Upper lobe of right lung (tissue), 1 donor: Measurements from ENCODE around the gene NMNAT2. TPM values are rescaled to one million over a fixed set of nuclear protein-coding genes. Genes with fewer than 3 reads are reported as not detected.

Experiments used
- ATAC-seq: fragments of 200-7000 bp; cut with Tn5 transposase; one replicate; pipeline ENCODE4 v1.9.1; 2020; ENCODE audit warnings: mild to moderate bottlenecking, moderate library complexity
- DNase-seq: peaks from one replicate; pipeline ENCODE4 v3.0.0-alpha.2; 2020
- H3K27ac ChIP-seq: fragments of 200-600 bp; one replicate; pipeline ENCODE4 v1.8.0; 2022
- H3K27me3 ChIP-seq: fragments of 200-600 bp; one replicate; pipeline ENCODE4 v1.8.0; 2022; ENCODE audit warnings: mild to moderate bottlenecking
- H3K36me3 ChIP-seq: fragments of 200-600 bp; one replicate; pipeline ENCODE4 v1.8.0; 2022
- H3K4me1 ChIP-seq: fragments of 200-600 bp; one replicate; pipeline ENCODE4 v1.8.0; 2022
- H3K4me3 ChIP-seq: fragments of 200-600 bp; one replicate; pipeline ENCODE4 v1.8.0; 2022; ENCODE audit warnings: mild to moderate bottlenecking
- H3K9me3 ChIP-seq: fragments of 200-600 bp; one replicate; pipeline ENCODE4 v1.8.0; 2022
- intact Hi-C: fragments of 100-400 bp; cut with DNase I; formaldehyde crosslinking; loops from one replicate; pipeline ENCODE4 v1.11.0; 2022
- total RNA-seq: library from RNA; stranded (reverse); fragmentation: NEBNext Ultra II Directional; extraction: Animal tissue kit (Norgen Biotek cat#: 25700); gene quantifications from one replicate; pipeline ENCODE4 v1.2.1, GENCODE V29; 2021
- TF ChIP-seq, protein P1 (sequence below): fragments of 200-600 bp; IDR thresholded peaks from one replicate; pipeline ENCODE4 v1.8.0; 2022; ENCODE audit warnings: antibody characterized with exemption
- donor health status: DM: no; HTN: yes; CAD: no; lungs with severe emphysema.

NMNAT2 gene
- total RNA-seq, 1 donor from 2014 or later: 0.38 TPM

DNA sequence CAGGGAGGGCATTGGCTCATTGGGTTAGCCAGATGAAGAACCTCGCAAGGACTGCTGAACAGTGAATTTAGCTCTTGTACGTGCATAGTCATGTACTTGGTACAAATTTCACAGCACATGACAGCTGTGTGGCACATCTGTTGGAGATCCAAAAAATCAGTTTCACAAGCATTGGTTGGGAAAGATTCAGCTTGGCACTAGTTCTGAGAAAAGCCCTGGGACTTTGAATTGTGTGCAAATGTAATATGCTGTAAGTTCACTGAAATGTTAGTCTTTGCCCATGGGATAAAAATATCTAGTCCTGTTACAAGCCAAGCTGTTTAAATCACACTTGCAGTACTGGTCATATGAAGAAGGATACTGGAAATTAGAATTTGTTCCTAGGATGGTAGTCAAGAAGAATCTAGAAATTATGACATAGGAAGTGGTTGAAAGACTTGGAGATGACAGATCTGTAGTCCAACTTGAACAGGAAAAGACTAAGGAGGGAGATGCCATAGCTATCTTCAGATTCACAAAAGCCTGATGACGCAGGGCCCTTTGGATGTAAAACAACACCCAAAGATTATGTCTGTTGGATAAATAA is 212.9 kb downstream of the NMNAT2 start:
- Histone ChIP-seq H3K4me3 (no peak overlapping the region), H3K9me3 (no peaks in the 10 kb centered on the region), H3K36me3 (no peaks in the 10 kb centered on the region), H3K4me1 (no peaks in the 10 kb centered on the region), H3K27me3 (no peaks in the 10 kb centered on the region), H3K27ac (no peak overlapping the region)
- intact Hi-C loops: no loop called here
- ATAC-seq: peak; percentile 54
- TF ChIP-seq, protein P1, sequence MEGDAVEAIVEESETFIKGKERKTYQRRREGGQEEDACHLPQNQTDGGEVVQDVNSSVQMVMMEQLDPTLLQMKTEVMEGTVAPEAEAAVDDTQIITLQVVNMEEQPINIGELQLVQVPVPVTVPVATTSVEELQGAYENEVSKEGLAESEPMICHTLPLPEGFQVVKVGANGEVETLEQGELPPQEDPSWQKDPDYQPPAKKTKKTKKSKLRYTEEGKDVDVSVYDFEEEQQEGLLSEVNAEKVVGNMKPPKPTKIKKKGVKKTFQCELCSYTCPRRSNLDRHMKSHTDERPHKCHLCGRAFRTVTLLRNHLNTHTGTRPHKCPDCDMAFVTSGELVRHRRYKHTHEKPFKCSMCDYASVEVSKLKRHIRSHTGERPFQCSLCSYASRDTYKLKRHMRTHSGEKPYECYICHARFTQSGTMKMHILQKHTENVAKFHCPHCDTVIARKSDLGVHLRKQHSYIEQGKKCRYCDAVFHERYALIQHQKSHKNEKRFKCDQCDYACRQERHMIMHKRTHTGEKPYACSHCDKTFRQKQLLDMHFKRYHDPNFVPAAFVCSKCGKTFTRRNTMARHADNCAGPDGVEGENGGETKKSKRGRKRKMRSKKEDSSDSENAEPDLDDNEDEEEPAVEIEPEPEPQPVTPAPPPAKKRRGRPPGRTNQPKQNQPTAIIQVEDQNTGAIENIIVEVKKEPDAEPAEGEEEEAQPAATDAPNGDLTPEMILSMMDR: no peak
- no peak for DNase-seq

DNA sequence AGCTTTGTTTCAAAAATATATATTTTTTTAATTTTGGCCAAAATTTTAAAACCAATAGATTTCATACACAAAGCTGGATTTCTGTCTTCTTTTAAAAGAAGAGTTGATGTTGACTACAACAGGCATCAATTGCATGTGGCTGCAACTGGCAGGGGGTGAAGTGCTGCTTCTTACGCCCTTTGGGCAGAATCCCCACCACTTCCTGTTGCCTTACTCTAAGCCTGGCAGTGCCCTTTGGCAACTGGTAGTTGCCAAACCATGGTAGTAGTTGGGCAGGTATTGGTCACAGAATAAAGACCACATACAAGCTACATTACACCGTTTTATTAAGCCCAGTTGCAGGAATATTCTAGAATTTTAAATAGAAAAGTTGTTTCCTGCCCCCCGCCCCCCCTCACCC is 215.1 kb downstream of the NMNAT2 start:
- no peaks in the 10 kb centered on the region for H3K27me3 ChIP-seq
- no peaks in the 10 kb centered on the region for H3K9me3 ChIP-seq
- no peak overlapping the region for H3K27ac ChIP-seq
- TF ChIP-seq, protein P1: no peak
- H3K36me3 ChIP-seq: no peaks in the 10 kb centered on the region
- H3K4me1 ChIP-seq: no peaks in the 10 kb centered on the region
- ATAC-seq (no peak), DNase-seq (no peak)
- no peak overlapping the region for H3K4me3 ChIP-seq
- intact Hi-C loops: no loop called here

DNA sequence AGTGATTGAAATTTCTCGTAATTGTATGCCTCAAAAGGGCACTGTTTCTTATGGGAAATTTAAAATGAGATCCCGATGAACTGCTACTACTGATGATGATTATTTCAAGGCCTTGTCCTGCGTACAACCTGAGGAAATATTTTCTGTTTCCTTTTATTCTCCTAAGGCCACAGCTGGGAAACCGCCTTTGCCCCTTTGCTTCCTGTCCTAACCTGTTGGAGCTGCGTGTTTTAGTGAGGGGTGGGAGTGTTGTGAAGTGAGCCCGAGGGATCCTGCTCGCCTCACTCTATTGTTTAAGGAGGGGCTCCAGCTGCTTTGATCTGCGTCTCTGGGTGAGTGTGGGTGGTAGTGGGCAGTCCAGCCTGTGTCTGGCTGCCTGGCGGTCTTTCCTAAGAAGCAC is 217.7 kb downstream of the NMNAT2 start:
- TF ChIP-seq, protein P1: no peak
- no peak for DNase-seq
- Histone ChIP-seq H3K27ac (no peak overlapping the region), H3K4me1 (no peaks in the 10 kb centered on the region), H3K36me3 (no peaks in the 10 kb centered on the region), H3K4me3 (no peak overlapping the region), H3K9me3 (no peaks in the 10 kb centered on the region), H3K27me3 (no peaks in the 10 kb centered on the region)
- ATAC-seq: no peak
- intact Hi-C loops: no loop called here

DNA sequence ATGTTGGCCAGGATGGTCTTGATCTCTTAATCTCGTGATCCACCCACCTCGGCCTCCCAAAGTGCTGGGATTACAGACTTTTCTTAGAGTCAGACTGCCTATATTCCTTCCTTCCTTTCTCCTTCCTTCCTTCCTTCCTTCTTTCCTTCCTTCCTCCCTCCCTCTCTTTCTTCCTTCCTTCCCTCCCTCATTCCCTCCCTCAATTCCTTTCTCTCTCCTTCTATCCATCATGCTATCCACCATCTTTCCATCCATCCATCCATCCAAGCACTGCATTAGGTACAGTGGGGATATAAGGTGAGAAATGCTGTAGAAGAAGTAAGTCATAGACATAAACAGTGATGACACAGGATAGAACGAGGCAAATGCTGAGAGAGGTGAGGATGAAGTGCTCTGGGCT is 218.9 kb downstream of the NMNAT2 start:
- TF ChIP-seq, protein P1: no peak
- Histone ChIP-seq H3K9me3 (no peaks in the 10 kb centered on the region), H3K36me3 (no peaks in the 10 kb centered on the region), H3K27me3 (no peaks in the 10 kb centered on the region), H3K27ac (no peak overlapping the region), H3K4me1 (no peaks in the 10 kb centered on the region), H3K4me3 (no peak overlapping the region)
- DNase-seq (no peak), ATAC-seq (no peak)
- intact Hi-C loops: no loop called here

DNA sequence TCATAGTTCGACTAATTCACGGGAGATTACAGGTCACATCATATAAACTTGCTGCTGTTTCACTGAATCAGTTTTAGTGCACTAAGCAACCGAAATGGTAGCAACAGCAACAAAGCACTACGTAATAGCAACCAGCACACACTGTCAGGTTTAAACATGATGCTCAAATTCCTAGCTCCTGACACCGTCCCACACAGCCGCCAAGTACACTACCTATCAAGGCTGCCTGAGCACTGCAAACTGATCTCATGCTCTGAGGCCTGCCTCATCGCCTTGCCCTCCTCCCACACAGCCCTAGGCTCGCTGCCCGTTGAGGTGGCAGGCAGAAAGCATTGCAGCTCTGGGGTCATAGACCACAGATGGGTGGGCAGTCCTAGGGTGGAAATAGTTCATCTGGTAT is 219.7 kb downstream of the NMNAT2 start:
- intact Hi-C loops: no loop called here
- no peaks in the 10 kb centered on the region for H3K4me1 ChIP-seq
- no peaks in the 10 kb centered on the region for H3K36me3 ChIP-seq
- TF ChIP-seq, protein P1: no peak
- H3K4me3 ChIP-seq: no peak overlapping the region
- no peak overlapping the region for H3K27ac ChIP-seq
- H3K27me3 ChIP-seq: no peaks in the 10 kb centered on the region
- ATAC-seq (no peak), DNase-seq (no peak)
- no peaks in the 10 kb centered on the region for H3K9me3 ChIP-seq

Other genes with a start within 250 kb of the NMNAT2 start
- 42.2 TPM for gene LAMC2, start 232.1 kb downstream of the NMNAT2 start, total RNA-seq
- gene SMG7, start 54.1 kb upstream of the NMNAT2 start, total RNA-seq: 65.9 TPM
- 144 TPM for gene NCF2, start 172.1 kb upstream of the NMNAT2 start, total RNA-seq
- 181 TPM for gene ARPC5, start 217.4 kb upstream of the NMNAT2 start, total RNA-seq
- gene APOBEC4, start 234.9 kb upstream of the NMNAT2 start, total RNA-seq: not detected